Astrocyte (in vitro differentiated cells and primary cell): ENCODE data around the gene ASCC2. TPM values are rescaled to one million over a fixed set of nuclear protein-coding genes. Genes with fewer than 3 reads are reported as not detected.
A peak's percentile ranks its signal among the peaks of the same experiment; 100 is the strongest.

Experiments used
- DNase-seq: peaks from one replicate; pipeline ENCODE4 v3.0.0-alpha.2; 2010; ENCODE audit warnings: low read depth
- FAIRE-seq: peaks from 2 replicates; lab custom pipeline; 2011; peaks lifted over from hg19 to GRCh38; lab: Jason Lieb, UNC
- H2AFZ ChIP-seq: 2 replicates; pipeline ENCODE4 v1.6.0; 2012; ENCODE audit warnings: low read depth, low read length, inconsistent platforms
- H3K27ac ChIP-seq: 2 replicates; pipeline ENCODE4 v1.5.1; 2011; ENCODE audit warnings: low read depth, low read length, inconsistent platforms
- H3K27me3 ChIP-seq: 2 replicates; pipeline ENCODE4 v1.6.0; 2011; ENCODE audit warnings: low read length, inconsistent platforms; ENCODE audit not compliant: insufficient read depth
- H3K36me3 ChIP-seq: 2 replicates; pipeline ENCODE4 v1.5.1; 2011; ENCODE audit warnings: low read length, inconsistent platforms; ENCODE audit not compliant: insufficient read depth
- H3K4me1 ChIP-seq: 2 replicates; pipeline ENCODE4 v1.5.1; 2011; ENCODE audit warnings: low read length, inconsistent platforms; ENCODE audit not compliant: insufficient read depth
- H3K4me2 ChIP-seq: 2 replicates; pipeline ENCODE4 v1.6.0; 2012; ENCODE audit warnings: low read length, inconsistent platforms
- H3K4me3 ChIP-seq: 2 replicates; pipeline ENCODE4 v1.5.1; 2011; ENCODE audit warnings: low read depth, mild to moderate bottlenecking, low read length, inconsistent platforms; ENCODE audit not compliant: insufficient read depth
- H3K79me2 ChIP-seq: 2 replicates; pipeline ENCODE4 v1.6.0; 2012; ENCODE audit warnings: mild to moderate bottlenecking, low read length, inconsistent platforms; ENCODE audit not compliant: insufficient read depth
- H3K9ac ChIP-seq: 2 replicates; pipeline ENCODE4 v1.6.0; 2012; ENCODE audit warnings: mild to moderate bottlenecking, low read length, inconsistent platforms
- H3K9me3 ChIP-seq: 2 replicates; pipeline ENCODE4 v1.5.1; 2012; ENCODE audit warnings: low read depth, mild to moderate bottlenecking, low read length, inconsistent platforms; ENCODE audit not compliant: insufficient read depth
- H4K20me1 ChIP-seq: 2 replicates; pipeline ENCODE4 v1.6.0; 2012; ENCODE audit warnings: low read length, inconsistent platforms; ENCODE audit not compliant: insufficient read depth
- H3K27ac Mint-ChIP-seq: one replicate; pipeline ENCODE4 v1.8.0; 2021; ENCODE audit warnings: mild to moderate bottlenecking, mixed read lengths; ENCODE audit not compliant: unreplicated experiment
- H3K27me3 Mint-ChIP-seq: one replicate; pipeline ENCODE4 v1.8.0; 2021; ENCODE audit warnings: low read depth, mixed read lengths; ENCODE audit not compliant: unreplicated experiment
- H3K36me3 Mint-ChIP-seq: one replicate; pipeline ENCODE4 v1.8.0; 2021; ENCODE audit warnings: low read depth, mixed read lengths; ENCODE audit not compliant: unreplicated experiment
- H3K4me1 Mint-ChIP-seq: one replicate; pipeline ENCODE4 v1.8.0; 2021; ENCODE audit warnings: low read depth, mixed read lengths; ENCODE audit not compliant: unreplicated experiment
- H3K4me3 Mint-ChIP-seq: one replicate; pipeline ENCODE4 v1.8.0; 2021; ENCODE audit warnings: mild to moderate bottlenecking, moderate library complexity, mixed read lengths; ENCODE audit not compliant: unreplicated experiment
- H3K9me3 Mint-ChIP-seq: one replicate; pipeline ENCODE4 v1.8.0; 2021; ENCODE audit warnings: mild to moderate bottlenecking, mixed read lengths; ENCODE audit not compliant: unreplicated experiment
- EZH2 ChIP-seq: IDR thresholded peaks from 2 replicates; pipeline ENCODE4 v1.6.1; 2012; ENCODE audit warnings: mild to moderate bottlenecking, low read length, inconsistent platforms; ENCODE audit not compliant: insufficient read depth
- total RNA-seq: library from RNA; stranded (reverse); gene quantifications from 2 replicates; pipeline ENCODE4 v1.2.1, GENCODE V29; 2021
- TF ChIP-seq, protein P1 (sequence below): IDR thresholded peaks from 2 replicates; pipeline ENCODE4 v1.5.1; 2011; ENCODE audit warnings: low read depth, mild to moderate bottlenecking, inconsistent platforms, low read length, moderate library complexity; ENCODE audit not compliant: insufficient read depth

ASCC2 gene
- total RNA-seq, 1 donor from 2014 or later = 71.2 TPM

DNA sequence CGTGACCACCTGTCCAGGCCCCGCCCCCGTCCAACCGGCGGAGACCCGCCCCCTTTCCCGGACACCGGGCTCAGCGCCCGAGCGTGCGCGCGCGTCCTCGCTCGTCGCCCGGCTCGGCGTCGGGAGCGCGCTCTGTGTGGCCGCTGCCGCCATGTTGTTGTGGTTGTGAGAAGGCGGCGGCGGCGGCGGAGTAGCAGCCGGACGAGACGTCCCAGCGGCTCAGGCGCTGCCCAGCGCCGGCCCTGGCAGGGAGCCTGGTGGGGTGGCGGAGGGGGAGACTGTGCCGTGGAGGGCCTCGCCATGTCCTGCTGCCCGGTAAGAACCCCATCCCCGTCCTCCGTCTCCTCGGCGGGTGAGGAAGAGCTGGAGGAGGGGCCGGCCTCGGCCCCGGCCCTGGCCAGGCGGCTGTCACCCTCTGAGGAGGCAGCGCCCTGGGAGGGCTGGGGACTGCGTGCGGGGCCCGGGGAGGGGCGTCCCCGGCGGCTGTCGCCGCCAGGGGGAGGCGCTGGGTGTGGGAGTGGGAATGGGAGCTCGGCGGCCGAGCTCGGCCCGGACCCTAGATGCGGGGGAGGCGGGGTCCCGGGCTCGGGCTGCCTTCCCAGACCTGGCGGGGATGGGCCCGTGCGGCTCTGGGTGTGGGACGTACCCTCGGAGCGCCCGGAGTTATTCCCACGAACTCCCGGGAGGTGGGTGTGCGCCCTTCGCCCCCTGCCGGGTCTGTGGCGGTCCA lies 45.1 kb upstream of the ASCC2 start, which contains the start of gene MTMR3:
Gene MTMR3 (plus strand): TSS at position 130 of the 730 bp plus-strand sequence. CDS start 87,886 bp downstream, outside the sequence.
- no peaks in the 10 kb centered on the region for H3K36me3 Mint-ChIP-seq
- Histone ChIP-seq H3K4me2 (peak within 1 kb of the TSS; percentile 88), H3K27me3 (no peaks in the 10 kb centered on the region), H3K9me3 (no peaks in the 10 kb centered on the region), H3K4me3 (peak within 1 kb of the TSS; percentile 76), H3K27ac (peak within 1 kb of the TSS; percentile 93), H3K4me1 (peaks cover 4% of the 10 kb centered on the region), H3K79me2 (peaks cover 51% of the 10 kb centered on the region), H4K20me1 (peaks cover 45% of the 10 kb centered on the region), H3K36me3 (no peaks in the 10 kb centered on the region), H3K9ac (peak within 1 kb of the TSS; percentile 99), H2AFZ (peak within 1 kb of the TSS; percentile 88)
- peaks cover under 1% of the 10 kb centered on the region for H3K4me1 Mint-ChIP-seq
- H3K27me3 Mint-ChIP-seq = no peaks in the 10 kb centered on the region
- no peak for TF ChIP-seq EZH2
- TF ChIP-seq, protein P1, sequence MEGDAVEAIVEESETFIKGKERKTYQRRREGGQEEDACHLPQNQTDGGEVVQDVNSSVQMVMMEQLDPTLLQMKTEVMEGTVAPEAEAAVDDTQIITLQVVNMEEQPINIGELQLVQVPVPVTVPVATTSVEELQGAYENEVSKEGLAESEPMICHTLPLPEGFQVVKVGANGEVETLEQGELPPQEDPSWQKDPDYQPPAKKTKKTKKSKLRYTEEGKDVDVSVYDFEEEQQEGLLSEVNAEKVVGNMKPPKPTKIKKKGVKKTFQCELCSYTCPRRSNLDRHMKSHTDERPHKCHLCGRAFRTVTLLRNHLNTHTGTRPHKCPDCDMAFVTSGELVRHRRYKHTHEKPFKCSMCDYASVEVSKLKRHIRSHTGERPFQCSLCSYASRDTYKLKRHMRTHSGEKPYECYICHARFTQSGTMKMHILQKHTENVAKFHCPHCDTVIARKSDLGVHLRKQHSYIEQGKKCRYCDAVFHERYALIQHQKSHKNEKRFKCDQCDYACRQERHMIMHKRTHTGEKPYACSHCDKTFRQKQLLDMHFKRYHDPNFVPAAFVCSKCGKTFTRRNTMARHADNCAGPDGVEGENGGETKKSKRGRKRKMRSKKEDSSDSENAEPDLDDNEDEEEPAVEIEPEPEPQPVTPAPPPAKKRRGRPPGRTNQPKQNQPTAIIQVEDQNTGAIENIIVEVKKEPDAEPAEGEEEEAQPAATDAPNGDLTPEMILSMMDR = no peak
- DNase-seq (peak; percentile 66), FAIRE-seq (no peak)
- peak within 1 kb of the TSS; percentile 93 for H3K27ac Mint-ChIP-seq
- H3K4me3 Mint-ChIP-seq = peak within 1 kb of the TSS; percentile 62
- H3K9me3 Mint-ChIP-seq = no peaks in the 10 kb centered on the region

DNA sequence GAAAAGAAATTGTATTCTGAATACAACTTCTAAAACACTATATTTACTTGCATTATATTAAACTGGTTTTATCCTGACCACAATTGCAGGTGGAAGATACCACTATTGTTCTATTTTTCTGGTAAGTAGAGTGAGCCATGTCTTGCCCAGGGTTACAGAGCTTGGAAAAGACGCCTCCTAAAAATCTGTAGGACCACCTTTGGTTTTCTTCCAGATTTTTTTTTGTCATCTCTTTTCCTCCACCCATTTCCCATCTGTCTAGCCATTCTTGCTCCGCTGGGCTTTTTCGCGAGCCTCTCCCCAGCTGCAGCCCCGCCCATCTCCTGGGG lies 44.6 kb upstream of the ASCC2 start:
- H3K4me3 ChIP-seq = peak overlapping the region; percentile 76
- DNase-seq (no peak), FAIRE-seq (no peak)
- Mint-ChIP-seq H3K27me3 (no peaks in the 10 kb centered on the region), H3K4me3 (no peak overlapping the region), H3K9me3 (no peaks in the 10 kb centered on the region), H3K4me1 (peaks cover 4% of the 10 kb centered on the region), H3K36me3 (no peaks in the 10 kb centered on the region), H3K27ac (no peak overlapping the region)
- no peak overlapping the region for H2AFZ ChIP-seq
- peaks cover 4% of the 10 kb centered on the region for H3K4me1 ChIP-seq
- H3K79me2 ChIP-seq = peaks cover 46% of the 10 kb centered on the region
- no peak overlapping the region for H3K27ac ChIP-seq
- TF ChIP-seq, protein P1 = no peak
- no peak for TF ChIP-seq EZH2
- no peaks in the 10 kb centered on the region for H3K9me3 ChIP-seq
- no peaks in the 10 kb centered on the region for H3K36me3 ChIP-seq
- H3K27me3 ChIP-seq = no peaks in the 10 kb centered on the region
- H4K20me1 ChIP-seq = peaks cover 41% of the 10 kb centered on the region
- peak overlapping the region; percentile 88 for H3K4me2 ChIP-seq
- H3K9ac ChIP-seq = no peak overlapping the region

DNA sequence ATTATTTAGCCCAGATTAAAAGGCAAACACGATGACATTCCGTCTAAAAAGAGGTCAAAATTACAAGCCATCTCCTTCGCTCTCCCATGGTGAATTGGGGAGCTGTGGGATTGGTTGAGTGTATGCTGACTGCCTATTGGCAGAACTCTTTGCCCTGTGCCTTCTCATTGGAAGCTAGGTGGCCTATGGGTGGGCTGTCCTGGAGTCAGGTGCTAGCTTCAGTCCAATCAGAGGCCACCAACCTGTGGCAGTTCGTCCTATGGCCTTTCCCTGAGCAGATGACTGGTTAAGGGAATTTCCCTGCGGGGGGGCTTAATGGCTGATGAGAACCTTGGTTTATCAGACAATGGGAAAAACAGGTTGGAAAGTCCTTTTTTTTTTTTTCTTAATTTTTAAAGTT lies 41.7 kb upstream of the ASCC2 start:
- Mint-ChIP-seq H3K36me3 (no peaks in the 10 kb centered on the region), H3K9me3 (no peaks in the 10 kb centered on the region), H3K27me3 (no peaks in the 10 kb centered on the region), H3K4me3 (no peak overlapping the region), H3K27ac (no peak overlapping the region), H3K4me1 (peaks cover 4% of the 10 kb centered on the region)
- H3K9me3 ChIP-seq = no peaks in the 10 kb centered on the region
- H3K4me3 ChIP-seq = no peak overlapping the region
- no peaks in the 10 kb centered on the region for H3K36me3 ChIP-seq
- FAIRE-seq (no peak), DNase-seq (no peak)
- no peak overlapping the region for H3K4me2 ChIP-seq
- TF ChIP-seq, protein P1 = no peak
- no peak for TF ChIP-seq EZH2
- H3K79me2 ChIP-seq = peaks cover 17% of the 10 kb centered on the region
- H2AFZ ChIP-seq = no peak overlapping the region
- H3K9ac ChIP-seq = no peak overlapping the region
- no peak overlapping the region for H3K27ac ChIP-seq
- H4K20me1 ChIP-seq = peaks cover 13% of the 10 kb centered on the region
- peaks cover 4% of the 10 kb centered on the region for H3K4me1 ChIP-seq
- H3K27me3 ChIP-seq = no peaks in the 10 kb centered on the region
